GM18951 (cell line): ENCODE measurements around the gene FBXO28.

ENCODE experiments used
- POLR2A ChIP-seq: IDR thresholded peaks from 4 replicates; pipeline ENCODE4 v1.6.1; 2011; ENCODE audit warnings: mild to moderate bottlenecking; ENCODE audit not compliant: insufficient read length, insufficient read depth; ENCODE audit errors: extremely low read depth
- in situ Hi-C: fragments of 300-500 bp; cut with MboI; formaldehyde crosslinking; loops from one replicate; pipeline ENCODE4 v1.12.0; 2022; ENCODE audit warnings: low sequenced_read_pairs, mixed read lengths, inconsistent platforms; ENCODE audit not compliant: unreplicated experiment

The FBXO28 gene

DNA sequence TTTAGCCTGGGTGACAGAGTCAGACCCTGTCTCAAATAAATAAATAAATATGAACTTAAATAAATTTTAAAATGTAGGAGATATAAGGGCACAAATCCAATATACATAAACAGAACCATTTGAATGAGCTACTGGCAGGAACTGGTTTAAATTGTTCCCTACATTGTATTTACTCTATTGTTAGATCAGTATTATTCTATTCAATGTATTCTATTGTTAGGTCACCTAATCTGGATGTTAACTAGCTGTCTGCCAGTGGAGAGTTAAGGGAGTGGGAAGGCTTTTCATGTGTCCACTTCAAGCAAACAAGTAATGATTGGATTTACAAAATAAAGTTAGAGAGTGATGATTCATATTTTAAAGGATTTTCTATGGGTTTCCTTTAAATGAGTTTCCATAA is 4.9 kb upstream of the FBXO28 start:
- no peak for TF ChIP-seq POLR2A
- in situ Hi-C loops: no loop called here

DNA sequence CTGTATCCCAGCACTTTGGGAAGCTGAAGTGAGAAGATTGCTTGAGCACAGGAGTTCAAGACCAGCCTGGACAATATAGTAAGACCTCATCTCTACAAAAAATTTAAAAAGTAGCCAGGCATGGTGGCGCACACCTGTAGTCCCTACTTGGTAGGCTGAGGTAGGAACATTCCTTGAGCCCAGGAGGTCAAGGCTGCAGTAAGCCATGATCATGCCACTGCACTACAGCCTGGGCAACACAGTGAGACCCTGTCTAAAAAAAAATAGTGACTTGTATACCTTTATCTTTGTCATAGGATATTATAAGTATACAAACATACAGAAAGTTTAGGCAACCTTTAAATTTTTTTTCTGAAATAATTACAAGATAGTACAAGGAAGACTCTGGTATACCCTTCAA is 3.9 kb upstream of the FBXO28 start:
- no peak for TF ChIP-seq POLR2A
- in situ Hi-C loops: loop anchor here (10.0 kb wide), 1 partner anchor 355 kb away; no protein-coding TSS in a partner anchor

DNA sequence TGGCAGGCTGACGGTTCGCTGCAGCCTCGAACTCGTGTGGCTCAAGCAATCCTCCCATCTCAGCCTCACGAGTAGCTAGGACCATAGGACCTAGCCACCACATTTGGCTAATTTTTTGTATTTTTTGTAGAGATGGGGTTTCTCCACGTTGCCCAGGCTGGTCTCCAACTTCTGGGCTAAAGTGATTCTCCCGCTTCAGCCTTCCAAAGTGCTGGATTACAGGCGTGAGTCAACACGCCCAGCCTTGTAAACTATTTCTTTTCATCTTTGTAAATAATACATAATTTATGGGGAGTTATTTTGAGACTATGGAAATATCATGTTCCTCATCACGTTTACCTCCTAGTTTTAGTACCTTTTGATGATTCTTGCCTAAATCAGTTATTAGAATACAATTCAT is 906 bp upstream of the FBXO28 start:
- in situ Hi-C loops: loop anchor here (10.0 kb wide), 1 partner anchor 352 kb away; no protein-coding TSS in a partner anchor

DNA sequence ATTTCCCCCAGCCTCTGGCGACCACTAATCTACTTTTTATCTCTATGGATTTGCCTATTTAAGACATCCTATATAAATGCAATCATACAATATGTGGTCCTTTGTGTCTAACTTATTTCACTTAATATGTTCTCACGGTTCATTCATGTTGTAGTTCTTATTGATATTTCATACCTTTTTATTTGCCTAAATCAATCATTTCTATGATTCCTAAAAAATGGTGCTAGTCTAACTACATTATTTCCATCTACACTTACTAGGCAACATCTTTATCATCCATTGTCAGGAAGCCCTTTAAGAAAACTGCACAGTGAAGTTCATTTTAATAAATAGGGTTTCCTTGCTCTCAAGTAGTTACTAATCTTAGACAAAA is 380 bp upstream of the FBXO28 start:
- no peak for TF ChIP-seq POLR2A
- in situ Hi-C loops: loop anchor here (10.0 kb wide), 1 partner anchor 351 kb away; no protein-coding TSS in a partner anchor

More for the DNA sequence above, 906 bp upstream of the FBXO28 start:
- no peak for TF ChIP-seq POLR2A

DNA sequence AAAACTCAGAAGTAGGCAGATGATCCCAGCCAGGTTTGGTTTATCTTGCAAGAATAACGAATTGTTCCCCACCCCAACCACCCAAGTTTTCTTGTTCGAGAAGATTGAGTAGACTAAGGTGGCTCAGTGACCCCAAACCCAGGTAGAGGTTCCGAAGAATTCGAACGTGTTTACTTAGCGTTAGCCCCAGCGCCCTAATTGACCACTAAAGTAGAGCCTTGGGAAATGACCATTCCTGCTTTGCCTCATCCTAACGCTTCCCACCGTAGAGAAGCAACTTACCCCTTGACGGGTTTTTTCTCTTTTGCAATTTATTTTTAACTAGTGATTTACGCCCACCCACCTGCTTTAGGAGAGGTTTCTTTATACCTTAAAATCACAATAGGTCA is 870 bp downstream of the FBXO28 start:
- in situ Hi-C loops: loop anchor here (10.0 kb wide), 1 partner anchor 350 kb away; no protein-coding TSS in a partner anchor
- TF ChIP-seq POLR2A: no peak

DNA sequence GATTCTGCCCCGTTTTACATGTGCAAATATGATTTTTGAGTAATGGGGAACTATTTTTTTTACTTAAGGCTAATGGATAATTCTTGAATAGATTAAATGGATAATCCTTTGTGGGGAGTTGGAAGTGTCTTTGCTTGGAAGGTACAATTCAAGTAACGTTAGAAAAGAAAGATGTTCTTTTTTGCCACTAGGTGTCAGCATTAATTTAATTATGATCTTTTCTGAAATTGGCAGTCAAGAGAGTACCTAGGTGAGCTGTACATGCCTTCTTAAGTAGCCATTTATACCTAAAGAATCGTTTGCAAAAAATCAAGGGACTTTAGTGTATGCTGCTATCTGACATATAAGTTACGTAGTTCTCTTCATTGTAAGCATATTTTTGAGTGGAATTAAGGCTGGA is 2.2 kb downstream of the FBXO28 start:
- no peak for TF ChIP-seq POLR2A
- in situ Hi-C loops: loop anchor here (10.0 kb wide), 1 partner anchor 349 kb away; no protein-coding TSS in a partner anchor

DNA sequence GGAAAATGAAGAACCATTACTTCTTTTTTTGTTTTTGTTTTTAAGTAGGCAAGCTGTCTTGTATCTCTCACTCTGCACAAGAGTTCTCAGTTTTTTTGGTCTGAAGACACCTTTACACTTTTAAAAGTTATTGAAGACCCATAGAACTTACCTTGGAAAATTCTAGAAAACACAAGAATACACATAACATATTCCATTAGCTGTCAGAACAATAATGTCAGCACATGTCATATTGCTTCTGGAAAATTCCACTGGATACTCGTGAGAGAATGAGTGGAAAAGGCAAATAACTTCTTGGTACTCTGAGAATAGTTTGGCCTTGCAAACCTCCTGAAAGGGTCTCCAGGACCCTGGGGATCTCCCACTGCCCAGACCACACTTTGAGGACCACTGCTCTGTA is 4.8 kb downstream of the FBXO28 start:
- in situ Hi-C loops: loop anchor here (10.0 kb wide), 1 partner anchor 346 kb away; no protein-coding TSS in a partner anchor
- no peak for TF ChIP-seq POLR2A

DNA sequence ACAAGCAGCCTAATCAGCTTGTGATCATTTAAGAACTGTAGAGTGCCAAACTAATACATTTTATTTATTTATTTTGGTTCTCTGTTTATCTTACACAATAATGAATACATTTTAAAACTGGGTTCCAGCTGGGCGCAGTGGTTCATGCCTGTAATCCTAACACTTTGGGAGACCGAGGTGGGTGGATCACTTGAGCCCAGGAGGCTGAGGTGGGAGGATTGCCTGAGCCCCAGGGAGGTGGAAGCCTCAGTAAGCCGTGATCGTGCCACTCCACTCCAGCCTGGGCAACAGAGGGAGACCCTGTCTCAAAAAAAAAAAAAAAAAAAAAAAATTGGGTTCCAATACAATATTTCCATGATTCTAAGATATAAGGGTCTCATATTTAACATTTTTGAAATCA is 9.2 kb downstream of the FBXO28 start:
- TF ChIP-seq POLR2A: no peak
- in situ Hi-C loops: loop anchor here (10.0 kb wide), 1 partner anchor 202 kb away; no protein-coding TSS in a partner anchor

DNA sequence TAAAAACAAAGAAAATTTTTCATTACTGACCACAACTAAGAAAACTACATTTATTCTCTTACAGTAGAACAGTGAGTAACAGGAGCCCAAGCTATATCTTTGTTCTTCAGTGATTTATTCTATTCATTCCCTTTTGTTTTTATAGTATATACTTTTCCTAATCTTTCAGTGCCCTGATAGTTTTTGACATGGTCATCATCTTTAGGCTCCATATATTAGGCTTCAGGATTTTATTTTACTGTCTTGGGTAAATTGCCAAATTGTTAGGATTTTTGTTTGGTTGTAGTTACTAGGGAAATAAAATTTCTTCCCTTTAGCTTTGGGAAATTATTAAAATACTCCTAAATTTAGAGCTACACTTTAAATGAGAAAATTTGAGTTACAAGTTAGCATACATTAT is 10.3 kb downstream of the FBXO28 start:
- in situ Hi-C loops: loop anchor here (10.0 kb wide), 1 partner anchor 201 kb away; no protein-coding TSS in a partner anchor
- TF ChIP-seq POLR2A: no peak

DNA sequence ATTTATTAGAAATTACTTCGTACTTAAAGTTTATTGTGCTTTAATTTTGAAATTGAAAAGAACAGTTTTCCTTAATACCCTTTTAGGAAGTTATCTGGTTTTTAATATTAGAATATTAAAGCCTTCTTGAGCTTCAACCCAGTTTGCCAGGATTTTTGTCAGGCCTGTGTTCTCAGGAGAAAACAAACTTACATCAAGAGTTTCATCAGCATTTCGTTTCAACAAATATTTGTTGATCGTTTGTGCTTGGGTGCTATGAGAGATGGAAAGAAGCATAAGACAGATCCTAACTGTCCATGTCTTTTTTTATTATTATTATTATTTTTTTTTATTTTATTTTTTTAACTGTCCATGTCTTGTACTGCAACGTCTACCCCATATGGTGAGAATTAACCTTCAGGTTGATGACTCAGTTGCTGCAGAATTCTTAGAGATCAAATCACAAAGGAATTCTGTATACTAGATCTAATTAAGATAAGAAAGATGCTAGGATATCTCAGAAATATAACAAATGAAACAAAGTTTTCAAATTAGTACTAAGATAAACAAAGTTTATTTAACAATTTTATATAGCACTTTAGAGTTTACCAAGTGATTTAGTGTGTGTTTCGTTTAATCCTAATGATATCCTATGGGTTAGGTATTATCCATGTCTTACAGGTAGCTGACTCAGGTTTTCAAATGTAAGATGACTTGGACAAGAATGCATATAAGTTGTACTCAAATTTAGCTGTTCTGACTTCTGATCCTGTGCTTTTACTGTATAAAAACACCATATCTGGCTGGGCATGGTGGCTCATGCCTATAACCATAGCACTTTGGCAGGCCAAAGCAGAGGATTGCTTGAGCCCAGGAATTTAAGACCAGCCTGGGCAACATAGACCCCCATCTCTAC is 14.3 kb downstream of the FBXO28 start:
- TF ChIP-seq POLR2A: no peak
- in situ Hi-C loops: loop anchor here (10.0 kb wide), 1 partner anchor 197 kb away; no protein-coding TSS in a partner anchor

DNA sequence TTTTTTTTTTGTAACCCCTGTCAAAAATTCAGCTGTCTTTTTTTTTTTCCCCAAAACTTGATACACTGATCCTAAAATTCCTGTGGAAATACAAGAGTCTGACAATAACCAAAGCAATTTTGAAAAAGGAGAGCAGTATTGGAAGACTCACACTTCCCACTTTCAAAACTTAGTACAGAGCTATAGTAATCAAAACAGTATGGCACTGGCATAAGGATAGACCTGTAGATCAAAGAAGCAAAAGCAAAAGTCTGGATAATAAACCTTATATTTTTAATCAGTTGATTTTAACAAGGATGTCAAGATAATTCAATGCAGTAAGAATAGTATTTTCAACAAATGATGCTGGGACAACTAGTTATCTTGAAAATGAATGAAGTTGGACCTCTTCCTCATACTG is 17.3 kb downstream of the FBXO28 start:
- in situ Hi-C loops: no loop called here
- TF ChIP-seq POLR2A: no peak

DNA sequence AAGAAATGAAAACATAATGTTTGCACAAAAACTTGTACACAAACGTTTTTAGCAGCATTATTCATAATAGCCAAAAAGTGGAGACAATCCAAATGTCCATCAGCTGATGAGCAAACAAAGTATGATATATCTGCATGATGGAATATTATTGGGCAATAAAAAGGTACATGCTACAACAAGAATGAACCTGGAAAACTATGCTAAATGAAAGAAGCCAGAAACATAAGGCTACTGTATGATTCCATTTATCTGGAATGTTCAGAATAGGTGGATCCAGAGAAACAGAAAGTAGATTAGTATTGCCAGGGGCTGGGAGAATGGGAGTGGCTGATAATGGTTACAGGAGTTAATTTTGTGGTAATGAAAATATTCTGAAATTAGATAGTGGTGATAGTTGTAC is 19.0 kb downstream of the FBXO28 start:
- in situ Hi-C loops: no loop called here
- no peak for TF ChIP-seq POLR2A

DNA sequence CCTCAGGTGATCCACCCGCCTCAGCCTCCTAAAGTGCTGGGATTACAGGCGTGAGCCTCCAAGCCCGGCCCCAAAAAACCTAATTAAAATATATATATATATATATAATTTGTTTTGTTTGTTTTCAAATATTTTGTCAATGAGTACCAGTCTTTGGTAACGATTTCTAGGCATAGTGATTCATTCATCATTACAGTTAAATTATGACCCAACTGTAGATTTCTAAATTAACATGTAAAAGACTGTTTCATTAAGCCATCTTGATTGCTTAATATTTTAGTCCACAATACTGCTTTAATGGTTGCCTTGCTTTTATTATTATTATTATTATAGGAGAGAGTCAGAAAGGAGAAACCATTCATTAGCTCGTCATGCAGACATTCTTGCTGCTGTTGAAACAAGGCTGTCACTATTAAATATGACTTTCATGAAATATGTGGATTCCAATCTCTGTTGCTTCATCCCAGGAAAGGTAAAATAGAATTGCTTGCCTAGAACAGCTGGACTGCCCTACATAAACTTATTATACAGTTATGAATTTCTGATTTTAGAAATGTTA is 19.9 kb downstream of the FBXO28 start:
- TF ChIP-seq POLR2A: no peak
- in situ Hi-C loops: no loop called here
